Fibroblast of lung (primary cell): Measurements from ENCODE around the gene SLC66A2.

Source experiments
- EZH2 ChIP-seq: IDR thresholded peaks from 2 replicates; pipeline ENCODE4 v1.5.1; 2012; ENCODE audit warnings: low read length, control low read depth, mild to moderate bottlenecking; ENCODE audit errors: missing control alignments
- TF ChIP-seq, protein P1 (sequence below), 2 donors: IDR thresholded peaks in 1 of 2; conservative IDR thresholded peaks in 1 of 2; 1 replicate in 1 of 2; 2 replicates in 1 of 2; pipeline ENCODE4 v1.5.1; 2011 to 2012; ENCODE audit warnings: low read length in 2 of 2, control low read depth in 1 of 2, inconsistent platforms in 1 of 2, low read depth in 1 of 2, mild to moderate bottlenecking in 1 of 2

DNA sequence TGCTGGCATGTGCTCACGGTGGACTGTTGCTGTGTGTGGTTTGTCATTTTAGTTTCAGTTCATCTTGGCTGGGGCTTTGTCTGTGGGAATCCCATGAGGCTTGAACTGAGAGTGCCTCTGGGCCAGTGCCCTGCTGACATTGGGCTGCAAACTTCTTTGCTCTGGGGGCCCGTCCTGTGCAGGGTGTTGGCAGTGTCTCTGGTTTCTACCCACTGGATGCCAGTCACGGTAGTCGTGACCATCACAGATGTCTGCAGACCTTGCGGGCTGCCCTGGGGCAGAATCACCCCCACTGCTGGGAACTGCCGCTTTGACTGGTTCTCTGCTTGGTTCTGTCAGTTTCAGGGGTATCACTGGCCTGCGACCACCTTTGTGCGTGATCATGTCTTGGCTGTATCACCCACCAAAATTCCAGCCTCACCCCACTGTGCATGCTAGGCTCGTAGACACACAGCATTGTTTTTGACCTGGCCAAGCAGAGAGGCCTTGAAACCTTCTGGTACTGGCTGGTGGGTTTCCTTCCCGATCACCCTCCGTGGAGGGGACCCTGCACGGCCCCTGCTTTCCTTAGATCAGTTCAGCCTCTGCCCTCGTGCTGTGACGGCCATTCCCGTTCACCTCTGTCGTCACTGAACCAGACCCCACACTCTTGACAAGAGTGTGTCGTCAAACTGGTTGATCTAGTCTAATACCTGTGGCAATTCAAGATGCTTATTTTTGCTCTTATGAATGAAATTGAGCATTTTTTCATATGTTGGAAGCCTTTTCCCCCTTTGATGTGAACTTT lies 96.1 kb downstream of the SLC66A2 start:
- TF ChIP-seq, protein P1, sequence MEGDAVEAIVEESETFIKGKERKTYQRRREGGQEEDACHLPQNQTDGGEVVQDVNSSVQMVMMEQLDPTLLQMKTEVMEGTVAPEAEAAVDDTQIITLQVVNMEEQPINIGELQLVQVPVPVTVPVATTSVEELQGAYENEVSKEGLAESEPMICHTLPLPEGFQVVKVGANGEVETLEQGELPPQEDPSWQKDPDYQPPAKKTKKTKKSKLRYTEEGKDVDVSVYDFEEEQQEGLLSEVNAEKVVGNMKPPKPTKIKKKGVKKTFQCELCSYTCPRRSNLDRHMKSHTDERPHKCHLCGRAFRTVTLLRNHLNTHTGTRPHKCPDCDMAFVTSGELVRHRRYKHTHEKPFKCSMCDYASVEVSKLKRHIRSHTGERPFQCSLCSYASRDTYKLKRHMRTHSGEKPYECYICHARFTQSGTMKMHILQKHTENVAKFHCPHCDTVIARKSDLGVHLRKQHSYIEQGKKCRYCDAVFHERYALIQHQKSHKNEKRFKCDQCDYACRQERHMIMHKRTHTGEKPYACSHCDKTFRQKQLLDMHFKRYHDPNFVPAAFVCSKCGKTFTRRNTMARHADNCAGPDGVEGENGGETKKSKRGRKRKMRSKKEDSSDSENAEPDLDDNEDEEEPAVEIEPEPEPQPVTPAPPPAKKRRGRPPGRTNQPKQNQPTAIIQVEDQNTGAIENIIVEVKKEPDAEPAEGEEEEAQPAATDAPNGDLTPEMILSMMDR (conservative IDR thresholded peaks at IDR 0.05 in 1 of 2, IDR thresholded peaks at IDR 0.05 in 1 of 2; ENCODE audit: low read depth in 1 of 2, low read length in 2 of 2): no peak
- no peak for TF ChIP-seq EZH2
